Measurements from ENCODE around the gene SF3B3.
"Not testable (repeated sequence)": the region's sequence is repeated elsewhere in the genome, so short reads cannot be mapped to it uniquely, and the experiment has no call there.

Gene SF3B3

DNA sequence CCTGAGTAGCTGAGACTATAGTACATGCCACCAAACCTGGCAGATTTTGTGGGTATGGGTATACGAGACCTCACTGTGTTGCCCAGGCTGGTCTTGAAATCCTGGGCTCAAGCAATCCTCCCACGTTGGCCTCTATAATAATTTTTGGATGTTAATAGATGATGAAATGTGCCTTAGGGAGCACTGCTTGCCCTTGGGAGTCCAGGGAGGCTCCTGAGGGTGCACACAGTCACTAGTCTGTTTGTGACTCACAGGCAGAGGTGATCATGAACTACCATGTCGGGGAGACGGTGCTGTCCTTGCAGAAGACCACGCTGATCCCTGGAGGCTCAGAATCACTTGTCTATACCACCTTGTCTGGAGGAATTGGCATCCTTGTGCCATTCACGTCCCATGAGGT, 46.1 kb downstream of the SF3B3 start:
- DNase-seq, result no peak

DNA sequence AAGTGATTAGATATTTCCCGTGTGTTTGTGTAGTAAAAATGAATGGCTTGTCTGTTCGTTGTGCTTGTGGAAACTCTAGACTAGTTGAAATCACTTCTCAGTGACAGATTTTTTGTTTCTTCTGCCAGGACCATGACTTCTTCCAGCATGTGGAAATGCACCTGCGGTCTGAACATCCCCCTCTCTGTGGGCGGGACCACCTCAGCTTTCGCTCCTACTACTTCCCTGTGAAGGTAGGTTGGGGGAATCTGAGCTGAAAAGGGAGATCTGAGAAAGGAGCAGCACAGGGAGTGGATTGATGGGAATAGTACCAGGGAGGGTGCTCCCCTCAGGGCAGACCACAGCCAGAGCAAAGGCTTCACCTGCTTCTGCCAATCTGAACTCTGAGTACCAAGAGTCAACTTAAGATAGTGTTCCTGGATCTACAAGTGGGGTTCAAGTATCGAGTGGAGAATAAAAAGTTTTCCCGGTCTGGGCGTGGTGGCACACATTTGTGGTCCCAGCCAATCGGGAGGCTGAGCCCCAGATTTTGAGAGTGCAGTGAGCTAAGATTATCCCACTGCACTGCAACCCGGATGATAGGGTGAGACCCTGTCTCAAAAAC, 47.5 kb downstream of the SF3B3 start:
- no peak for DNase-seq

DNA sequence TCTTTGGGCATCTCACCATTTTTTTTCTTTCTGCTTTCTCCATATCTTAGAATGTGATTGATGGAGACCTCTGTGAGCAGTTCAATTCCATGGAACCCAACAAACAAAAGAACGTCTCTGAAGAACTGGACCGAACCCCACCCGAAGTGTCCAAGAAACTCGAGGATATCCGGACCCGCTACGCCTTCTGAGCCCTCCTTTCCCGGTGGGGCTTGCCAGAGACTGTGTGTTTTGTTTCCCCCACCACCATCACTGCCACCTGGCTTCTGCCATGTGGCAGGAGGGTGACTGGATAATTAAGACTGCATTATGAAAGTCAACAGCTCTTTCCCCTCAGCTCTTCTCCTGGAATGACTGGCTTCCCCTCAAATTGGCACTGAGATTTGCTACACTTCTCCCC, 48.0 kb downstream of the SF3B3 start:
- no peak for DNase-seq

DNA sequence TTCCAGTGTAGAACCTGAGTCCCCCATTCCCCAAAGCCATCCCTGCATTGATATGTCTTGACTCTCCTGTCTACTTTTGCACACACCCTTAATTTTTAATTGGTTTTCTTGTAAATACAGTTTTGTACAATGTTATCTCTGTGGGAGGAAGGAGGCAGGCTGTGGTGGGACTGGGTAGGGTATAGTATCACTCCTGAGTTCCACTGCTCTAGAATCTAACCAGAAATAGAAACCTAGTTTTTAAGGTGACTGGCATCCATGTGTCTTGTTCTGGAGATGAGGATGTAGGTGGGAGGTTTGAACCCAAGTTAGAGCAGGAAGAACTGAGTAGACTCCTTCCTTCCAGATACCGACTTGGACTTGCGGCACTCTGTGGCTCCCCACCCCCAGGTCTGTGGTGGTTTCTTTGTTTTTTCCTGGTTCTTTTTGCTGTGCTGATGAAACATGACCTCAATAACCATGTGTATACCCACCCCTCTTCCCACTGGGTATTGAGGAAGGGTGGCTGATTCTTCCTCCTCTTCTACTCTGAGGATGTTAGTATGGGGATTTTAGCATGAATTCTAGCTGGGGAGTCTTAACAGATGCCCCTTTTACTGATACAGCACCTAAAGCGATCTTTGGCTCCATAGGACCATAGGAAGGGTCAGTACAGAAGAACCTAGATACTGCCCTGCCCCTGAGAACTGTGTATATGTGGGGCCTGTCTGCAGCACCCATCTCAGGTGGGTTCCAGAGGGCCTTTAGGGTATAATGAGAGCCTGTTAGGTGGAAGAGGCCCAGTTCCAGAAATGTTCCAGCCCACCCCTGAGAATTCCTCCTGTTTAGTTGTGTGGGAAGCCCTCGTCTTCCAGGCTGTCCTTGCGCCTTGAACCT, 48.7 kb downstream of the SF3B3 start:
- no peak for DNase-seq

DNA sequence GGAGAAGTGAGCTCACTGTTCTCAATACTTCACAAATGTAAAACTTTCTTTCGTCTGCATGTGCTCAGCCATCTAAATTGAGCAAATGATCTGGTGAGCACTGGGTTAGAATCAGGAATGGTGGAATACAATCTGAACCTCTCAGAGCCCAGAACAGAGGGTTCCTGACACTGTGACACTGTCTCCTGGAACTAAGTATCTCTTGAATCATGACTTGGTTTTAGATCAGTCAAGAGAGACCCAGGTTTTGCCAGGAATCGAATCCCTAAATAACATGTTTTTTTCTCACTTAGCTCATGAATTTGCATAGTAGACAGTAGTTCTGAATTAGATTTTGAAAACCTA, 49.3 kb downstream of the SF3B3 start:
- DNase-seq, result no peak

DNA sequence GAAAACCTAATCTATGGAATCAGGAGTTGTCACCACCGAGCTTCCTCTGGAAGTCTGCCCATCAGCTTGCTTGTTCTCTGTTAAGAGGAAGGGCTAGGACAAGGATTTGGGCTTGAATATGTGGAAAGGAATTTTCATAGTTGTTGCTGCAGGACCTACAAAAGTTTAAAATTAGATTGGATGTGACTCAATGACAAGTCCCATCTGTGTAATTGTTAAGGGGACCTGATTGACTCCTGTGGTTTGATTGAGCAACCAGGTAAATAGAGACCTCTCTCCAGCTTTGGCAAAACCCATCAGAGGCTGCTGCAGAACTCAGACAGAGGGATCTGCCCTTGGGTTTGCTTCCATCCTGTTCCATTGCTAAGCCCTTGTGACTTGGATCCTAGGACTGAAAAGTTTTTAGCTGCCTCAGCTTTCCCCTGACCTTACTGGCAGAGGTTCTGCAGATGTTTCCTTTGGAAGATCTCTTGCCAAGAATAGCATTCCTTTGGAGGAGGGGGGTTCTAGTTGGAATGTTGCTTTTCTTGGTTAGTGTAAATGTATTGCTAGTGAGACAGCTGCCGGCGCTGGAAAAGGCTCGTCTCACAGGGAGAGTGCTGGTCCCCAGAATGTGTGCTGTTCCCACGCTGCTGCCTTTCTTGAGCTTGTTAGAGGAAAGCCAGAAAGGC, 50.0 kb downstream of the SF3B3 start:
- no peak for DNase-seq

DNA sequence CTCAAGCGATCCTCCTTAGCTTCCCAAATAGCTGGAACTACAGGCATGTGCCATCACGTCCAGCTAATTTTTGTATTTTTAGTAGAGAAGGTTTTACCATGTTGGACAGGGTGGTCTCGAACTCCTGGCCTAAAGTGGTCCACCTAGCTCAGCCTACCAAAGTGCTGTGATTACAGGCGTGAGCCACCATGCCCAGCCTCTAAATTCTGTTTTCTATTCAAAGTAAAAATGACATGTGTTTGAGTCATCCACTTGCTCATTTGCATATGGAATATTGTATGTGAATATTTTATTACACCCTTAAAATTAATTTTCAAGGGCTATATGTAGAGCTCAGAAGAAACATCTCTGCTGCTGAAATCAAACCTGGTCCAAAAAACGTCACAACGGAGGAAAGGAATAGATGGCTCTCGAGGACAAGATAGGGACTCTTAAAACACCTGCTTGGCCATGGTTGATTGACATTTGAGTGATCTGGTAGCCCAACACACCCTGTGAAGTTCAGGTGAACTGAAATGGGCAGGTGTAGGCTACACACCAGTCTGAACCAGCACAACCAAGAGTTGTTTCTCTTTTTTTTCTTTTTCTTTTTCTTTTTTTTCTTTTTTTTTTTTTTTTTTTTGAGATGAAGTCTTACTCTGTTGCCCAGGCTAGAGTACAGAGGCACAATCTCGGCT, 51.1 kb downstream of the SF3B3 start:
- no peak for DNase-seq

DNA sequence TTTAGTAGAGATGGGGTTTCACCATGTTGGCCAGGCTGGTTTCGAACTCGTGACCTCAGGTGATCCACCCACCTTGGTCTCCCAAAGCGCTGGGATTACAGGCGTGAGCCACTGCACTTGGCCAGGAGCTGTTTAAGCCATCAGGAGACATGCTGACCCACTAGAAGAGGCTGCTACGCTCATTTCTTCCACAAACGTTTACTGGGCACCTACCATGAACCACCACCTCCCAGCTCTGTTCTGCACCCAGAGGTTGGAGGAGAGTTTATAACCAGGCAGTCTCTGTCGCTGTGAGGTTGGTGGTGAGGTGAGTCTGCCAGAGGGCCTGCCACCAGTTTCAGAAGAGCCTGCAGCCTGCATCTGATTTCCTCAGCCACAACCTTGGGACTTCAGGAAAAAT, 51.8 kb downstream of the SF3B3 start:
- no peak for DNase-seq

DNA sequence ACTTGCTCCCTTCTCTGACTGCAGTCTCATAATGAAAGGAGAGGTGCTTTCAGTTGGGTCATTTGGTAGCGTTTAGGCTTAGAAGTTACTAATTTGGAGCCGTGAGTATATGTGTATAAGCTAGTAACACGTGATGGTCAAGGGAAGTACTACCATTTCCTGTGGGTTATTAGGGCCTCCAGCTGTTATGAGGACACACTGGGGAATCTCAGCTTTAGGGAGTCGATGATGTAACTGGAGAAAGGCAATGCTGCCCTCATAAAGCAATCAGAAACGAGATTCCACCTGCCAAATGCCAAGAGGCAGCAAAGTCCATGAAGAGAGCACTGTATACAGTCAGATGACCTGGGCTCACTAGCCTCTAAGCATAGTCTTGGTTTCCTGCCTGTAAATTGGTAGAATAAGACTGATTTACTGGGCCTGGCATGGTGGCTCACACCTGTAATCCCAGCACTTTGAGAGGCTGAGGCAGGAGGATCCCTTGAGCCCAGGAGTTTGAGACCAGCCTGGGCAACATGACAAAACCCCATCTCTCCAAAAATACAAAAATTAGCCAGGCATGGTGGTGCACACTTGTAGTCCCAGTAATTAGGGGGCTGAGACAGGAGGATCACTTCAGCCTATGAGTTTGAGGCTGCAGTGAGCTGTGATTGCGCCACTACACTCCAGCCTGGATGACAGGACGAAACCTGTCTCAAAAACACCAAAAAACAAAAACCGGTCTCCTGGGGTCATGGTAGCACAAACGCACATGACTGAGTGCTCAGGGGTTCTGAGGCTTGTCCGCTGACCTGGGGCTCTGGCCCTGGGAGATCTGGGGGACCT, 53.0 kb downstream of the SF3B3 start:
- no peak for DNase-seq

DNA sequence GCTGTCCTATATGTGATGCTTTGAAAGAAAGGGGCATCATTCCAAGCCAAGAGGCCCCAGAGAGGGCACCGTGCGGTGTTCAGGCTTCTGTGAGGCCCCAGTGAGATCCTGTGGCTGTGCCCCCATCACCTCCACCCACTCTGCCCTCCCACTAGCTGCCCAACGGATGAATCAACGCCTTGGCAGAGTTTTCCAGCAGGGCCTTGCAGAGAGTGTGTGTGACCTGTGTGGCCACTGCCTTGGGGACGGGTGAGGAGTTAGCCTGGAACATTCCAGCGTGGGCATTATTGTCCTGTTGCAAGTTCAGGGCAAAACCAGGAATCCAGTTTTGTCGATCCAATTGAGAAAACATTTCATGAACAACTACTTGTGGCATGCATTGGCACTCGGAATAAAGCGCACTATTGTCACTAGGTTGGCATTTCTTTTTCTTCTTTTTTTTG, 53.7 kb downstream of the SF3B3 start:
- DNase-seq, result no peak

DNA sequence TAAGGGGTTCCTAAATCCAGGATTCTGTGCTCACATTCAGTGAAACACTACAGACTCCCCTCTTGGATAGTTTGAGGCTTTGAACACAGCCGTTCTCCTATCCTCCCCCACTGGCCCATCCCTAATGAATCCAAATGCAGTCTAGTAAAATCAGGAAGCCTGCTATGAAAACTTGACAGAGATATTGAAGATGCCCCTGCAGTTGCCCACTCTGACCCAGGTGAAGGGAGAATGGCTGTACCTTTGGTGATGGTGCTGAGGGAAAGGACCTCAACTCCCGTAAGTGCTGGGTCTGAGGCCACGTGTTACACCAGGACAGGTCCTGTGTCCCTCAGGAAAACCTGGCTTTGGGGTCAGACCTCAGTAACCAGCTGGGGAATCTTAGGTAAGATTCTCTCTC, 54.4 kb downstream of the SF3B3 start:
- no peak for DNase-seq

DNA sequence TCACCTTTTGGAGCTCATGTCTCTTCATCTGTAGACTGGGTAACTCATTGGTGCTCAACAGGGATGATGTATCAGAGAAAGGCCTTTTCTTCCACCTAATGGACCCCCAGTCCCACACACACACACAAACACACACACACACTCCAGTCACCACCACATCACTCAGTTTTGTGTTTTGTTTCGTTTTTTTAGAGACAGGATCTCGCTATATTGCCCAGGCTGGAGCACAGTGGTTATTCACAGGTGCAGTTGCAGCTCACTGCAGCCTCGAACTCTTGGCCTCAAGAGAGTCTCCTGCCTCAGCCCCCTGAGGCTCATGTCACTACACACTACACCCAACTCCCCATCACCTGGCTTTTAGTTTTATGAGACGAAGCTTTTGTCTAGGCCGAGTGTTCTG, 55.6 kb downstream of the SF3B3 start:
- no peak for DNase-seq

DNA sequence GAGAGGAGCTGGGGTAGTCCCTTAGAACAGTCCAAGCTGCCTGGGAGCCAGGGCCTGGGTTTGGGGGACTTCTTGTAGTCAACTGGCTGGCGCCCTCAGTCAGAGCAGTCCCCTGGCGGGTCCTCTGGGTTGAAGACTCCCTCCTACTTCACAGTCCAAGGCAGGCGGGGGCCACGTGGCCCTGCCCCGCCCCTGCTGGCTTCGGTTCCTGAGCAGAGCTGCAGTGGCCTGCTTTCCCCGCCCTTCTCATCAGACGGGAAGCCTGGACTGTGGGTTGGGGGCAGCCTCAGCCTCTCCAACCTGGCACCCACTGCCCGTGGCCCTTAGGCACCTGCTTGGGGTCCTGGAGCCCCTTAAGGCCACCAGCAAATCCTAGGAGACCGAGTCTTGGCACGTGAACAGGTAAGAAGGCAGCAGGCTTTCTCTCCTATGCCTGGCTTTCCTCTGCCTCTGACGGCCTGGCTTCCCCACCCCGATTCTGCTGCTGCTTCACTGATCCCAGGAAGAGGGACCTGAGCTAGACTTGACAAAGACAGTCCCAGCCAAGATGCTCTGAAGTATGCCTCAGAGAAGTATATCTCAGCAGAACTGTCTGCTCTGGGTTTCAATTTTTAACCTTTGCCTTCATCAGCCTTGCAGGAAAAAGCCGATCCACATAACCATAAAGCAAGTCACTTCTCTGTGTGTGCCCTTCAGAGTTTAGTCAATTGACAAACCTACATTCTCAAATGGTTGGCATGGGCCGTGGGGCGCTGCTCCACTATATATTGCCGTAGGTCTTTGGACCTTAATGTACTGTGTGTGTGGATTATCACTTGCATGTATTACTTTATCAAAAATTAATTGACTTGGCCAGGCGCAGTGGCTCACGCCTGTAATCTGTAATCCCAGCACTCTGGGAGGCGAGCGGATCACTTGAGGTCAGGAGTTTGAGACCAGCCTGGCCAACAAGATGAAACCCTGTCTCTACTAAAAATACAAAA, 56.3 kb downstream of the SF3B3 start:
- DNase-seq, result no peak

DNA sequence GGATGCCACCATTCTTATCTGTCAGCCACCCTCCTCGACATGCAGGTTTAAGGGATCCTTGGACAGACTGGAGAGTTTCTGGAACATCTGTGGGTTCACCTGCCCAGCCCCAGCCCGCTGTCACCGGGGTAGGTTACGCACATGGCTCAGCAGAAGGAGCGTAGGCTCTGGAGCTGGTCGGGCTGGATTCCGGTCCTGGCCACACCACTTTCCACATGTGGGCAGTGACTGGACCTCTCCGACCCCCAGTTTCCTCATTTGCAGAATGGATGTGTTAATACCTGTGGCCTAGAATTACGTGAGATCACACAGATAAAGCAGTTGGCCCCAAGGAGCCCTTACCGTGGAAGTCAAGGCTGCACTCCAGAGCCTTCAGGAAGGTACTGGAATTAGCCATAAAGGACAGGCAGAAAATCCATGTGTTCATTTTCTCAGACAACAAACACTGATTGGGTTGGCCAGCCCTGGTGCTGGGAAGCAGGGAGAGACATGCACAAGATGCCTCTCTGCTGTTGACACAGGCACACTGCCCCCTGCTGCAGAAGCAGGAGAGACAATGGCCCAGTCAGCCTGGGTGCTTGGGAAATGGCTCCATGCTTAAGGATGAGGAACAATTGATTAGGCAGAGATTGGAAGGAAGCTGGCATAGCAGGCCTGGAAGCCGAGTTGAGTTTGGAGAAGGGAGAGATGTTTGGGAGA, 58.8 kb downstream of the SF3B3 start:
- DNase-seq, result no peak

DNA sequence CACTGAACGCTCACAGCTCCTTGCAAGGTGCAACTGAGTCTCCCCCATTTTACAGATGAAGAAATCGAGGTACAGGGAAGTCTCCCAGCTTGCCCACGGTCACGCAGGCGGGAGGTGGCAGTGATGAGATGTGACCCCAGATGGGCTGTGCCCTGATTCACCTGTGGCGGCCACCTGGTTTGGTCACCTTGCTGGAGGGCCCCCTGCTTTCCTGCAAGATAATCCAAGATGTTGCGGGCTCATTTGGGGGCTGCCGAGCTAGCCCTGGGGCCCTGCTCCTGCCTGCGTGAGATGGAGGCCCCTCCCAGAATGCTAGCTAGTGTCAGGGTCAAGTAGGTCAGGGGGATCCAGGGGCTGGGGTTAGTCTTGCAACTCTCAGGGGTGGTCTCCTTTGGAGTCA, 63.1 kb downstream of the SF3B3 start:
- DNase-seq, result no peak

DNA sequence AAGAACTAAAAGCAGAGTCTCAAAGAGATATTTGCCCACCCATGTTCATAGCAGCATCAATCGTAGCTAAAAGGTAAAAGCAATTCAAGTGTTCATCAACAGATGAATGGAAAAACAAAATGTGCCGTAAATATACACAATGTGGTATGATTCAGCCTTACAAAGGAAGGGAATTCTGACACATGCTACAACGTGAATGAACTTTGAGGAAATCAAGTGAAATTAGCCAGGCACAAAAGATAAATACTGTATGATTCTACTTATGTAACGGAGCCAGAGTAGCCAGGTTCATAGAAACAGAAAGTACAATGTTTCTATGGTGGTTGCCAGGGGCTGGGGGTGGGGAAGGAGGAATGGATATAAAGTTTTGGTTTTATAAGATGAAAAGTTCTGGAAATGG, 64.9 kb downstream of the SF3B3 start:
- no peak for DNase-seq

DNA sequence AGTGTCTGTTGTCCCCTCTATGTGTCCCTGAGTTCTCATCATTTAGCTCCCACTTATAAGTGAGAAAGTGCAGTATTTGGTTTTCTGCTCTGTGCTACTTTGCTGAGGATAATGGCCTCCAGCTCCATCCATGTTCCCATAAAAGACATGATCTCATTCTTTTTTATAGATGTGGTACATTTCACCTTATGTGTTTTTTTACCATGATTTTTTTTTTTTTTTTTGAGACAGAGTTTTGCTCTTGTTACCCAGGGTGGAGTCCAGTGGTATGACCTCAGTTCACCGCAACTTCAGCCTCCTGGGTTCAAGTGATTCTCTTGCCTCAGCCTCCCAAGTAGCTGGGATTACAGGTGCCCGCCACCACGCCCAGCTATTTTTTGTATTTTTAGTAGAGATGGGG, 65.8 kb downstream of the SF3B3 start:
- DNase-seq, result not testable (repeated sequence)

DNA sequence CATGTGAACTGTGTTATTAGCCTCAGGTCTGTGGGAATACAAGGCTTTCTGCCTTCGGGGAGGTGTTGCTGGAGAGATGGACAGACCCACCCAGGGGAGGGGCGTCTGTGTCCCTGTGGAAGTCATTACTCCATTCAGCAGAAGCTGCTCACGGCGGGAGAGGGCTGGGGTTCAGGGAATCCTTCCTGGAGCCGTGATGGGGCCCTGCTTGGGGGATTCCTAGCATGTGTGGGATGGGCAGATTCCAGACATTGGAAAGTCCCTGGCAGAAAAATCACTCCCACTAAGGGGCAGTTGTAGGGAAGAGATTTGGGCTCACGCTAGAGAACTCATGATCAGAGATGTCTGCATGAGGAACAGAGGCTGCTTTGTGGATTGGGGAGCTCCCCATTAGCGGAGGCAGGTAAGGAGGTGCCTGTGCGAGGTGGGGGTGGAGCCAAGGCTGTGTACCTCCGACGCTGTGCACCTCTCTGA, 66.4 kb downstream of the SF3B3 start:
- DNase-seq, result no peak

DNA sequence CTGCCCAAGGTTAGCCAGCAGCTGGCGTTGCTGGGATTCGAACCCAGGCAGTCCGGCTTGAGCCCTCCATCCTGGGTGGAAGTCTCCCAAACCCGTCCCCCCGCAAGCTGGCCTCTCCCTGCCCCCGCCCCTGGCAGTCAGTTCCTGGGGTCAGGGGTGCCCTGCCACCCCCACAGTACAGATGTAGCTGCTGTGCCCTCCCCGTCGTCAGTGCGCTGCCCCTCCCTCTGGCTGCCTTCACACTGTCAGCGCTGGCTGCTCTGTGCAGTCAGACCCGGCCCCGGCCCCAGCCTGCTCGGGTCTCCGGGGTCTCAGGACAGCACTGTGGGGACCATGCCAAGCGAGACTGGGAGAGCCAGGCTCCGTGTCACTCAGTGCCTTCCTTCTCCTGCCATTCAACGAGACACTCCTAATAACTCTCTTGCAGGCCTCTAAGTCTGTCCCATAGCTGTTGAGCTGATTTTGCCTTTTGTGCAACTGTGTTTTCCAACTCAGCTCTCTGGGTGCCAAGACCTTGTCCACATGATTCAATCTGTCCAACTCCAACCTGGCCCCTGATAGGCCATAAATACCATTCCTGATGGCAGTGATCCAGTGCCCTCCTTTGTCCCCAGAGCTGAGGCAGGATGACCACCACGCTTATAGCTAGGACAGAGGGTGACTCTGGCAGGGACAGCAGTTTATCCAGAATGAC, 67.3 kb downstream of the SF3B3 start:
- DNase-seq, result no peak

DNA sequence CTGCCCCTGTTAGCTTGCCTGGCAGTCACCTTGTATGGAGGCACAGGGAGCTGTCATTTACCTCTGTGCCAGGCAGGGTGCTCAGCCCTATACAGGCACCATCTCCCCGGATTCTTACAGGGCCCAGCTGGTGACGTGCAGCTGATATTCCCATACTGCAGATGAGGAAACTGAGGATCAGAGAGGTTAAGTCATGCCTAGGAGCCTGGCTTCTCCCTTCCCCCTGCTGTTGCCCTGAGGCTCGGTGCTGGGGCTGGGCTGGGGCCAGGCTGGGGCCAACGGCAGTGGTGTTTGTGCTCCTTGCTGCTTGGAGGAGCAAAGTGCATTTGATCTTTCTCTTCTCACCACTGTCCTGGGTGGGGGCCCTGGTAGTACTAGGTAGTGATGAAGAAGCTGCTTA, 68.0 kb downstream of the SF3B3 start:
- no peak for DNase-seq

Measured in stimulated activated CD4-positive, alpha-beta T cell treated with anti-CD3 and anti-CD28 coated beads, Interleukin-4, amount 100 ng/mL, for 4 hours (primary cell).